HEK293 (cell line): Measurements from ENCODE around the gene RAB2B.

ENCODE experiments used
- CTCF ChIA-PET: fragments of 350-600 bp; formaldehyde crosslinking; extraction: SDS; loops from one replicate; lab custom pipeline; 2021; ENCODE audit warnings: antibody characterized with exemption; lab: Yijun Ruan, JAX
- POLR2A ChIA-PET: fragments of 300-600 bp; formaldehyde crosslinking; extraction: SDS; loops from one replicate; lab custom pipeline; 2020; ENCODE audit warnings: antibody characterized with exemption, inconsistent platforms; lab: Yijun Ruan, JAX
- H3K27ac ChIP-seq: fragments of 200-500 bp; sonication (Bioruptor generic); 2 replicates; pipeline ENCODE4 v1.5.1; 2014; ENCODE audit warnings: low read depth, low read length, control low read depth, inconsistent platforms; ENCODE audit errors: extremely low read depth
- H3K36me3 ChIP-seq, 2 experiments: fragments of 200-500 bp in 1 of 2; sonication (Bioruptor generic) in 1 of 2; 1 replicate in 1 of 2; 2 replicates in 1 of 2; pipeline ENCODE4 v1.5.1; 2014 to 2017; ENCODE audit warnings: inconsistent platforms in 2 of 2, low read length in 2 of 2; ENCODE audit not compliant: control insufficient read depth in 2 of 2, insufficient read depth in 1 of 2
- H3K4me1 ChIP-seq: fragments of 200-500 bp; sonication (Bioruptor generic); 2 replicates; pipeline ENCODE4 v1.5.1; 2014; ENCODE audit warnings: mild to moderate bottlenecking, low read length, inconsistent platforms; ENCODE audit not compliant: control insufficient read depth, insufficient read depth
- H3K4me3 ChIP-seq: 2 replicates; pipeline ENCODE4 v1.5.1; 2011; ENCODE audit warnings: low read depth, mild to moderate bottlenecking, control low read depth, low read length, moderate library complexity
- H3K9me3 ChIP-seq: fragments of 200-500 bp; sonication (Bioruptor generic); 2 replicates; pipeline ENCODE4 v1.5.1; 2014; ENCODE audit warnings: low read depth, low read length, inconsistent platforms; ENCODE audit not compliant: control insufficient read depth, insufficient read depth
- GLI2 ChIP-seq: fragments of 450-650 bp; formaldehyde crosslinking; IDR thresholded peaks from 2 replicates; pipeline ENCODE4; 2017; ENCODE audit warnings: missing biosample characterization, missing genetic modification characterization, low read depth, borderline replicate concordance
- SP7 ChIP-seq: fragments of 450-650 bp; formaldehyde crosslinking; IDR thresholded peaks from 2 replicates; pipeline ENCODE4 v1.5.1; 2016; ENCODE audit warnings: missing biosample characterization, missing genetic modification characterization
- TCF7L2 ChIP-seq: IDR thresholded peaks from 2 replicates; pipeline ENCODE4 v1.6.1; 2011; ENCODE audit warnings: low read depth, mild to moderate bottlenecking, inconsistent platforms, low read length, moderate library complexity, borderline replicate concordance
- WT1 ChIP-seq: fragments of 450-650 bp; formaldehyde crosslinking; IDR thresholded peaks from 2 replicates; pipeline ENCODE4 v1.5.1; 2016; ENCODE audit warnings: missing biosample characterization, missing genetic modification characterization
- YY2 ChIP-seq: fragments of 450-650 bp; formaldehyde crosslinking; IDR thresholded peaks from 2 replicates; pipeline ENCODE4 v1.5.1; 2016; ENCODE audit warnings: missing biosample characterization, missing genetic modification characterization
- ZBTB20 ChIP-seq: fragments of 450-650 bp; formaldehyde crosslinking; IDR thresholded peaks from 2 replicates; pipeline ENCODE4 v1.5.1; 2016; ENCODE audit warnings: missing biosample characterization, missing genetic modification characterization
- ZNF112 ChIP-seq: fragments of 450-650 bp; formaldehyde crosslinking; IDR thresholded peaks from 2 replicates; pipeline ENCODE4 v1.5.0; 2017; ENCODE audit warnings: missing biosample characterization, missing genetic modification characterization
- ZNF155 ChIP-seq: fragments of 450-650 bp; formaldehyde crosslinking; IDR thresholded peaks from 2 replicates; pipeline ENCODE4 v1.5.1; 2016; ENCODE audit warnings: missing biosample characterization, missing genetic modification characterization
- ZNF174 ChIP-seq: fragments of 450-650 bp; formaldehyde crosslinking; IDR thresholded peaks from 2 replicates; pipeline ENCODE4 v1.5.0; 2017; ENCODE audit warnings: missing biosample characterization, mild to moderate bottlenecking, missing genetic modification characterization
- ZNF184 ChIP-seq: fragments of 450-650 bp; IDR thresholded peaks from 2 replicates; pipeline ENCODE4 v1.5.1; 2018; ENCODE audit warnings: missing biosample characterization, mild to moderate bottlenecking, missing genetic modification characterization
- ZNF324 ChIP-seq: fragments of 450-650 bp; formaldehyde crosslinking; IDR thresholded peaks from 2 replicates; pipeline ENCODE4 v1.5.1; 2016; ENCODE audit warnings: missing biosample characterization, missing genetic modification characterization
- ZNF423 ChIP-seq: fragments of 450-650 bp; formaldehyde crosslinking; IDR thresholded peaks from 2 replicates; pipeline ENCODE4 v1.5.1; 2016; ENCODE audit warnings: missing biosample characterization, missing genetic modification characterization
- ZNF629 ChIP-seq: fragments of 450-650 bp; formaldehyde crosslinking; IDR thresholded peaks from 2 replicates; pipeline ENCODE4 v1.5.1; 2017; ENCODE audit warnings: missing biosample characterization, missing genetic modification characterization
- ZNF837 ChIP-seq: fragments of 450-650 bp; formaldehyde crosslinking; IDR thresholded peaks from 2 replicates; pipeline ENCODE4 v1.5.1; 2016; ENCODE audit warnings: missing biosample characterization, missing genetic modification characterization
- ZNF843 ChIP-seq: fragments of 450-650 bp; formaldehyde crosslinking; IDR thresholded peaks from 2 replicates; pipeline ENCODE4 v1.5.1; 2016; ENCODE audit warnings: missing biosample characterization, missing genetic modification characterization
- TF ChIP-seq, protein P1 (sequence below): fragments of 450-650 bp; formaldehyde crosslinking; IDR thresholded peaks from 2 replicates; pipeline ENCODE4 v1.5.1; 2016; ENCODE audit warnings: missing biosample characterization, missing genetic modification characterization, low read depth
- TF ChIP-seq, protein P2 (sequence below): fragments of 450-650 bp; formaldehyde crosslinking; IDR thresholded peaks from 2 replicates; pipeline ENCODE4 v1.5.1; 2016; ENCODE audit warnings: missing biosample characterization, missing genetic modification characterization
- TF ChIP-seq, protein P3 (sequence below): fragments of 450-650 bp; formaldehyde crosslinking; IDR thresholded peaks from 2 replicates; pipeline ENCODE4 v1.5.1; 2017; ENCODE audit warnings: missing biosample characterization, missing genetic modification characterization
- TF ChIP-seq, protein P4 (sequence below): fragments of 450-650 bp; formaldehyde crosslinking; IDR thresholded peaks from 2 replicates; pipeline ENCODE4 v1.5.1; 2016; ENCODE audit warnings: missing biosample characterization, missing genetic modification characterization, borderline replicate concordance
- TF ChIP-seq, protein P5 (sequence below): fragments of 450-650 bp; formaldehyde crosslinking; IDR thresholded peaks from 2 replicates; pipeline ENCODE4 v1.5.1; 2016; ENCODE audit warnings: missing biosample characterization, missing genetic modification characterization

The RAB2B gene

DNA sequence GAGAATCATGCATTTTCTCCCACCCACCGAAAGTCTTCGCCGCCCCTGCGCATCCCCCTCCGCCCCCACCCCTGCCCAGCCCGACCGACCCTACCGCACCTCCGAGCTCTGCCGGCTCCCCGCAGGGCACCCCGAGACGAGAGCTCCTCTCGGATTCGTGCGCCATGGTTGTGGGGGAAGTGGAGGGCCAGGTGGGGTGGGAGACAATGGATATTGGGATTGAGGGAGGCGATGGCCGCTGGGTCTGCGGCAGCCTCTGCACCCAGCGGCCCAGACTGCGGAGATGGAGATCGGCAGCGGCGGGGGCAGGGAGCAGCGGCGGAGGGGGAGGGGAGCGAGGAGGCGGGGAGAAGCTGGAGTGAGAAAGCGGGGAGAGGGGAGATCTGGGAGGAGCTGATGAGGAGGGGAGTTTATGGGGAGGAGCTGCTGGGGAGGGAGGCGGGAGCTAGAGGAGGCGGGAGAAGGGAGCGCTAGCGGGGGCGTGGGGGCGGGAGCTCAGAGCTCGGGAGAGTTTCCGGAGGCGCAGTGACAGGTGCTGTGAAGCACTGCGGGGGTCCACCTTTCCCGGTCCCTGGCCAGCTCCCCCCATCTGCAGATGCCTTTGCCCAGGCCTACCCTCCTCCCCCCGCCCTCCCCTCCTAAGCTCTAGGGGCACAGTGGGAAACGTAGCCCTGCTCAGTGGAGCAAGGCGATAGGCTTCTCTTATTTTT lies 49.4 kb upstream of the RAB2B start, which contains the start of gene SALL2:
Gene SALL2 (minus strand): TSS at position 385 of the 710 bp plus-strand sequence. CDS start 219 bp downstream, at position 166.
- Histone ChIP-seq H3K4me1 (peaks cover 17% of the 10 kb centered on the region), H3K27ac (peak within 1 kb of the TSS; percentile 66), H3K4me3 (peak within 1 kb of the TSS; percentile 81), H3K36me3 (peaks cover 3 to 39% of the 10 kb centered on the region in 2 experiments; a peak in 2 of 3 replicates), H3K9me3 (no peaks in the 10 kb centered on the region)
- ChIA-PET POLR2A (interaction anchor here (0.5 to 2.6 kb wide), 23 partner anchors 9 to 1183 kb away, joined by 3 to 71 read pairs (median 5); partner anchors contain the start of genes CHD8, METTL3, PARP2 and RAB2B), CTCF (interaction anchor here (0.6 to 2.0 kb wide), 7 partner anchors 23 to 1485 kb away, joined by 3 to 9 read pairs (median 3); partner anchors contain the start of gene TOX4)
- no peak for TF ChIP-seq ZNF184 (tag by site-specific recombination)
- TF ChIP-seq, protein P1, sequence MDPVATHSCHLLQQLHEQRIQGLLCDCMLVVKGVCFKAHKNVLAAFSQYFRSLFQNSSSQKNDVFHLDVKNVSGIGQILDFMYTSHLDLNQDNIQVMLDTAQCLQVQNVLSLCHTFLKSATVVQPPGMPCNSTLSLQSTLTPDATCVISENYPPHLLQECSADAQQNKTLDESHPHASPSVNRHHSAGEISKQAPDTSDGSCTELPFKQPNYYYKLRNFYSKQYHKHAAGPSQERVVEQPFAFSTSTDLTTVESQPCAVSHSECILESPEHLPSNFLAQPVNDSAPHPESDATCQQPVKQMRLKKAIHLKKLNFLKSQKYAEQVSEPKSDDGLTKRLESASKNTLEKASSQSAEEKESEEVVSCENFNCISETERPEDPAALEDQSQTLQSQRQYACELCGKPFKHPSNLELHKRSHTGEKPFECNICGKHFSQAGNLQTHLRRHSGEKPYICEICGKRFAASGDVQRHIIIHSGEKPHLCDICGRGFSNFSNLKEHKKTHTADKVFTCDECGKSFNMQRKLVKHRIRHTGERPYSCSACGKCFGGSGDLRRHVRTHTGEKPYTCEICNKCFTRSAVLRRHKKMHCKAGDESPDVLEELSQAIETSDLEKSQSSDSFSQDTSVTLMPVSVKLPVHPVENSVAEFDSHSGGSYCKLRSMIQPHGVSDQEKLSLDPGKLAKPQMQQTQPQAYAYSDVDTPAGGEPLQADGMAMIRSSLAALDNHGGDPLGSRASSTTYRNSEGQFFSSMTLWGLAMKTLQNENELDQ (tag by site-specific recombination), result no peak
- no peak for TF ChIP-seq ZNF155
- TF ChIP-seq TCF7L2, result no peak
- TF ChIP-seq, protein P2, sequence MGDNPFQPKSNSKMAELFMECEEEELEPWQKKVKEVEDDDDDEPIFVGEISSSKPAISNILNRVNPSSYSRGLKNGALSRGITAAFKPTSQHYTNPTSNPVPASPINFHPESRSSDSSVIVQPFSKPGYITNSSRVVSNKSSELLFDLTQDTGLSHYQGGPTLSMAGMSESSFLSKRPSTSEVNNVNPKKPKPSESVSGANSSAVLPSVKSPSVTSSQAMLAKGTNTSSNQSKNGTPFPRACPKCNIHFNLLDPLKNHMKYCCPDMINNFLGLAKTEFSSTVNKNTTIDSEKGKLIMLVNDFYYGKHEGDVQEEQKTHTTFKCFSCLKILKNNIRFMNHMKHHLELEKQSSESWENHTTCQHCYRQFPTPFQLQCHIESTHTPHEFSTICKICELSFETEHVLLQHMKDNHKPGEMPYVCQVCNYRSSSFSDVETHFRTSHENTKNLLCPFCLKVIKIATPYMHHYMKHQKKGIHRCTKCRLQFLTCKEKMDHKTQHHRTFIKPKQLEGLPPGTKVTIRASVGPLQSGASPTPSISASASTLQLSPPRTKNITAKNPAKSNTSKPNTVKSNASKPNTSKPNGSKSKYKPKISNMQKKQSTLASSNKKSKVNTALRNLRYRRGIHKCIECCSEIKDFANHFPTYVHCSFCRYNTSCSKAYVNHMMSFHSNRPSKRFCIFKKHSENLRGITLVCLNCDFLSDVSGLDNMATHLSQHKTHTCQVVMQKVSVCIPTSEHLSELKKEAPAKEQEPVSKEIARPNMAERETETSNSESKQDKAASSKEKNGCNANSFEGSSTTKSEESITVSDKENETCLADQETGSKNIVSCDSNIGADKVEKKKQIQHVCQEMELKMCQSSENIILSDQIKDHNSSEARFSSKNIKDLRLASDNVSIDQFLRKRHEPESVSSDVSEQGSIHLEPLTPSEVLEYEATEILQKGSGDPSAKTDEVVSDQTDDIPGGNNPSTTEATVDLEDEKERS (tag by site-specific recombination), result no peak
- 0 out of 2 replicates have a peak, but pooled peaks have one; percentile 34 for TF ChIP-seq ZNF324 (tag by site-specific recombination)
- no peak for TF ChIP-seq ZNF837 (tag by site-specific recombination)
- TF ChIP-seq, protein P3, sequence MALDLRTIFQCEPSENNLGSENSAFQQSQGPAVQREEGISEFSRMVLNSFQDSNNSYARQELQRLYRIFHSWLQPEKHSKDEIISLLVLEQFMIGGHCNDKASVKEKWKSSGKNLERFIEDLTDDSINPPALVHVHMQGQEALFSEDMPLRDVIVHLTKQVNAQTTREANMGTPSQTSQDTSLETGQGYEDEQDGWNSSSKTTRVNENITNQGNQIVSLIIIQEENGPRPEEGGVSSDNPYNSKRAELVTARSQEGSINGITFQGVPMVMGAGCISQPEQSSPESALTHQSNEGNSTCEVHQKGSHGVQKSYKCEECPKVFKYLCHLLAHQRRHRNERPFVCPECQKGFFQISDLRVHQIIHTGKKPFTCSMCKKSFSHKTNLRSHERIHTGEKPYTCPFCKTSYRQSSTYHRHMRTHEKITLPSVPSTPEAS (tag by site-specific recombination), result no peak
- TF ChIP-seq, protein P4, sequence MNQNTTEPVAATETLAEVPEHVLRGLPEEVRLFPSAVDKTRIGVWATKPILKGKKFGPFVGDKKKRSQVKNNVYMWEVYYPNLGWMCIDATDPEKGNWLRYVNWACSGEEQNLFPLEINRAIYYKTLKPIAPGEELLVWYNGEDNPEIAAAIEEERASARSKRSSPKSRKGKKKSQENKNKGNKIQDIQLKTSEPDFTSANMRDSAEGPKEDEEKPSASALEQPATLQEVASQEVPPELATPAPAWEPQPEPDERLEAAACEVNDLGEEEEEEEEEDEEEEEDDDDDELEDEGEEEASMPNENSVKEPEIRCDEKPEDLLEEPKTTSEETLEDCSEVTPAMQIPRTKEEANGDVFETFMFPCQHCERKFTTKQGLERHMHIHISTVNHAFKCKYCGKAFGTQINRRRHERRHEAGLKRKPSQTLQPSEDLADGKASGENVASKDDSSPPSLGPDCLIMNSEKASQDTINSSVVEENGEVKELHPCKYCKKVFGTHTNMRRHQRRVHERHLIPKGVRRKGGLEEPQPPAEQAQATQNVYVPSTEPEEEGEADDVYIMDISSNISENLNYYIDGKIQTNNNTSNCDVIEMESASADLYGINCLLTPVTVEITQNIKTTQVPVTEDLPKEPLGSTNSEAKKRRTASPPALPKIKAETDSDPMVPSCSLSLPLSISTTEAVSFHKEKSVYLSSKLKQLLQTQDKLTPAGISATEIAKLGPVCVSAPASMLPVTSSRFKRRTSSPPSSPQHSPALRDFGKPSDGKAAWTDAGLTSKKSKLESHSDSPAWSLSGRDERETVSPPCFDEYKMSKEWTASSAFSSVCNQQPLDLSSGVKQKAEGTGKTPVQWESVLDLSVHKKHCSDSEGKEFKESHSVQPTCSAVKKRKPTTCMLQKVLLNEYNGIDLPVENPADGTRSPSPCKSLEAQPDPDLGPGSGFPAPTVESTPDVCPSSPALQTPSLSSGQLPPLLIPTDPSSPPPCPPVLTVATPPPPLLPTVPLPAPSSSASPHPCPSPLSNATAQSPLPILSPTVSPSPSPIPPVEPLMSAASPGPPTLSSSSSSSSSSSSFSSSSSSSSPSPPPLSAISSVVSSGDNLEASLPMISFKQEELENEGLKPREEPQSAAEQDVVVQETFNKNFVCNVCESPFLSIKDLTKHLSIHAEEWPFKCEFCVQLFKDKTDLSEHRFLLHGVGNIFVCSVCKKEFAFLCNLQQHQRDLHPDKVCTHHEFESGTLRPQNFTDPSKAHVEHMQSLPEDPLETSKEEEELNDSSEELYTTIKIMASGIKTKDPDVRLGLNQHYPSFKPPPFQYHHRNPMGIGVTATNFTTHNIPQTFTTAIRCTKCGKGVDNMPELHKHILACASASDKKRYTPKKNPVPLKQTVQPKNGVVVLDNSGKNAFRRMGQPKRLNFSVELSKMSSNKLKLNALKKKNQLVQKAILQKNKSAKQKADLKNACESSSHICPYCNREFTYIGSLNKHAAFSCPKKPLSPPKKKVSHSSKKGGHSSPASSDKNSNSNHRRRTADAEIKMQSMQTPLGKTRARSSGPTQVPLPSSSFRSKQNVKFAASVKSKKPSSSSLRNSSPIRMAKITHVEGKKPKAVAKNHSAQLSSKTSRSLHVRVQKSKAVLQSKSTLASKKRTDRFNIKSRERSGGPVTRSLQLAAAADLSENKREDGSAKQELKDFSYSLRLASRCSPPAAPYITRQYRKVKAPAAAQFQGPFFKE (tag by site-specific recombination), result no peak
- TF ChIP-seq ZNF112, result no peak
- TF ChIP-seq ZNF629 (tag by site-specific recombination), result peak; percentile 49; the same call in 1 of the 2 replicates
- TF ChIP-seq ZNF843 (tag by site-specific recombination), result peak; percentile 35; the same call in 1 of the 2 replicates
- TF ChIP-seq ZBTB20 (tag by site-specific recombination), result no peak
- TF ChIP-seq, protein P5, sequence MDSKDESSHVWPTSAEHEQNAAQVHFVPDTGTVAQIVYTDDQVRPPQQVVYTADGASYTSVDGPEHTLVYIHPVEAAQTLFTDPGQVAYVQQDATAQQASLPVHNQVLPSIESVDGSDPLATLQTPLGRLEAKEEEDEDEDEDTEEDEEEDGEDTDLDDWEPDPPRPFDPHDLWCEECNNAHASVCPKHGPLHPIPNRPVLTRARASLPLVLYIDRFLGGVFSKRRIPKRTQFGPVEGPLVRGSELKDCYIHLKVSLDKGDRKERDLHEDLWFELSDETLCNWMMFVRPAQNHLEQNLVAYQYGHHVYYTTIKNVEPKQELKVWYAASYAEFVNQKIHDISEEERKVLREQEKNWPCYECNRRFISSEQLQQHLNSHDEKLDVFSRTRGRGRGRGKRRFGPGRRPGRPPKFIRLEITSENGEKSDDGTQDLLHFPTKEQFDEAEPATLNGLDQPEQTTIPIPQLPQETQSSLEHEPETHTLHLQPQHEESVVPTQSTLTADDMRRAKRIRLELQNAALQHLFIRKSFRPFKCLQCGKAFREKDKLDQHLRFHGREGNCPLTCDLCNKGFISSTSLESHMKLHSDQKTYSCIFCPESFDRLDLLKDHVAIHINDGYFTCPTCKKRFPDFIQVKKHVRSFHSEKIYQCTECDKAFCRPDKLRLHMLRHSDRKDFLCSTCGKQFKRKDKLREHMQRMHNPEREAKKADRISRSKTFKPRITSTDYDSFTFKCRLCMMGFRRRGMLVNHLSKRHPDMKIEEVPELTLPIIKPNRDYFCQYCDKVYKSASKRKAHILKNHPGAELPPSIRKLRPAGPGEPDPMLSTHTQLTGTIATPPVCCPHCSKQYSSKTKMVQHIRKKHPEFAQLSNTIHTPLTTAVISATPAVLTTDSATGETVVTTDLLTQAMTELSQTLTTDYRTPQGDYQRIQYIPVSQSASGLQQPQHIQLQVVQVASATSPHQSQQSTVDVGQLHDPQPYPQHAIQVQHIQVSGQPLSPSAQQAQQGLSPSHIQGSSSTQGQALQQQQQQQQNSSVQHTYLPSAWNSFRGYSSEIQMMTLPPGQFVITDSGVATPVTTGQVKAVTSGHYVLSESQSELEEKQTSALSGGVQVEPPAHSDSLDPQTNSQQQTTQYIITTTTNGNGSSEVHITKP (tag by site-specific recombination), result peak; percentile 99
- no peak for TF ChIP-seq ZNF174 (tag by site-specific recombination)
- peak; percentile 58; the same call in 1 of the 2 replicates for TF ChIP-seq SP7 (tag by site-specific recombination)
- TF ChIP-seq YY2 (tag by site-specific recombination), result no peak
- TF ChIP-seq GLI2 (tag by site-specific recombination), result no peak
- peak; percentile 31; the same call in 1 of the 2 replicates for TF ChIP-seq ZNF423 (tag by site-specific recombination)
- TF ChIP-seq WT1 (tag by site-specific recombination), result peak; percentile 96
